ENCODE results near the gene HMOX2.

Gene HMOX2

GRCh38 chr16:4463522-4464163, 12.6 kb upstream of the HMOX2 start:
- DNase-seq (ENCODE audit: low spot score), result no peak

DNA sequence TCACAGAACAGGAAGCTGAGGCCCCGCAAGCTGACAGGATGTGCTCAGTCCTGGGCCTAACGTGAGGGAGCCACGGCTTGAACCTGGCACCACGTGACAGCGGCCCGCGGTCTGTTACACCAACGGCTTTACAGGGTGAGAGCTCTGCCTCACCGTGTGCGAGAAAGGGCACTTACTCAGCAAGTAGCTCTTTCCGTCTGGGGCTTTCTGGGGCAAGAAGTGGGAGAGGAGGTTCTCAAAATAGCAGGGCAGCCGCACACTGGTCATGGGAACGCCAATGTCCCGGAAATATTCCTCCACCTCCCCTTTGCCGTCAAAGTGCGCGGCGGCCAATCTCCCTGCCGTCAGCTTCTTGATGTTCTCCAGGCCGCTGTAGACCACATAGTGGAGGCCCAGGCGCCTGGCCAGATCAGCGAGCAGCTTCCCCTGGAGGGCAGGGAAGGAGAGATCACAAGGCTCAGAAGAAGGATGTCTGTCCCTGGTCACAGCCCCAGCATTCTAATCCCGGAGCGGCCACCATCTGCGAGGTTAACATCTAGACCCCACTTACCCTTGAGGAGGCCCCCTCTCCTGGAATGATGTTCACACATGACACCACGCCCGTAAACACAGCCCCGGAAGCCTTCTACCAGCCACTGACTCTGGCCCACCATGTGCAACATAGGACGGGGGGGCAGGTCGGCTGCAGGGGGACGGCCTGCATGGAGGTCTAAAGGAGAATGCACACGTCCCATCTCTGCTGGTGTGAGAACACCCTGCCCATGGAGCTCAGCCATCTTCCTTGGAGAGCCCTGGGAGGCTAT, 10.0 kb upstream of the HMOX2 start:
- no peak for DNase-seq (ENCODE audit: low spot score)

- DNase-seq (ENCODE audit: low spot score), result no peak
Observed at GRCh38 chr16:4467916-4468315, 8.3 kb upstream of the HMOX2 start.

DNA sequence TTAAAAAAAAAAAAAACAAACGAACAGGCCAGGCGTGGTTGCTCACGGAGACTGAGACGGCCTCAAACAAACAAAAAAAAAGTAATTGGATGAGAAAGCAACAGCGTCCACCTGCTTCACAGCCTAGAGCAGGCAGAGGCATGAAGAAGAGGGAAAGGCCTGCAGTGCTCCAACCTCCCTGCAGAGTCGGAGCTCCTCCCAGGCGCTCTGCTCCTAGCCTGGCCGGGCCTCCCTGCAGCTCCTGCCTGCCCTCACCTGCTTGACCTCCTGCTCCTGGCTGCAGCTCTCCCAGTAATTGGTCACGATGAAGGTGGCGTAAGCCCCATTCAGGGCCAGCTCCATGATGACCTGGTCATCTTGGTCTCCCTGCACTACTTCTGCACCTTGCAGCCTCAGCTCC, 7.2 kb upstream of the HMOX2 start:
- DNase-seq (ENCODE audit: low spot score), result no peak

DNA sequence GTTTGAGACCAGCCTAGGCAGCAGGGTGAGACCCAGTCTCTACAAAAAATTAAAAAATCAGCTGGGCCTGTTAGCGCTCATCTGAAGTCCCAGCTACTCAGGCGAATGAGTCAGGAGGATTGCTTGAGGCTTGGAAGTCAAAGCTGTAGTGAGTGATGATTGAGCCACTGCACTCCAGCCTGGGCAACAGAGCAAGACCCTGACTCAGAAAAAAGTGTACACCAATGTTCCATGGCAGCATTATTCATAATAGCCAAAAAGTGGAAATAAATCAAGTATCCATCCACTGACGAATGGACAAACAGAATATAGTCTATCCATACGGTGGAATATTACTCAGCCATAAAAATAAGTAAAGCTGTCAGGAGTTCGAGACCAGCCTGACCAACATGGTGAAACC, 4.3 kb upstream of the HMOX2 start:
- DNase-seq (ENCODE audit: low spot score), result no peak

GRCh38 chr16:4472880-4473279, 3.3 kb upstream of the HMOX2 start:
- no peak for DNase-seq (ENCODE audit: low spot score)

DNA sequence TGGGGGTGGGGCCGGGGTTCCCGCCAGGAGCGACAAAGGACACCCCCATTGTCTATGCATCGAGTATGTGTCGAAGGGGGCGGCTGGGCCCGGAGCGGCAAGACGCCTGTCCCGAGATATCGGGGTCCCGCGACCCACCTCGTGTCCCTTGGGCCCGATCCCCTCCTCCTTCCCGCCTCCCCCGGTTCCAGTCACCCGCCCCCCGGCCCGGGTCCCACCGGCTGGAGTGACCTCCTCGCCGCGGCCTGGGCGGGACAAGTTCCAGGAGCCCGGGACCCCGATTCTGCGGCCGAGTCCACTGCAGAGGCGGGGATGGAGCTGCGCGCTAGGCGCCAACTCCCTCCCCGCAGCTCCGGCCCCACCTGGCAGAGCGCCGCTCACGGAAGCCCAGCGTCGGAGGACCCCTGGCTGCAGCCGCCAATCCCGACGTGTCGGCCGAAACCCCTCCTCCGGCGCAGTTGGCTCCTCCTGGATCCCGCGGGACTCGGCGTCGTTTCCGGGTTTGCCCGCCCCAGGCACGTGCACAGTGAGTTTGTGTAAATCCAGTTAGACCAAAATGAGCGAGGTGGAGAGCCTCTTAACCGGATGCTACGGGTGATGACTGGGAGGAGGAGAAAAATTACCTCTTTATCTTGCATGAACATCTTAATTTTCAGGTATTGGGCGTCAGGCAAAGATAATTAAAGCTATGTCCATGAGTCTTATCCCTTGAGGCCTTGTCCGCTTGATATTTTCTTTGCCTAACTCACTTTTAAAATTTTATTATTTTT, 1.8 kb upstream of the HMOX2 start, which contains the start of gene NMRAL1:
NMRAL1 (minus strand) TSS at position 434 of the 770 bp plus-strand sequence. CDS start 493 bp downstream, outside the sequence.
- no peak for DNase-seq (ENCODE audit: low spot score)

DNA sequence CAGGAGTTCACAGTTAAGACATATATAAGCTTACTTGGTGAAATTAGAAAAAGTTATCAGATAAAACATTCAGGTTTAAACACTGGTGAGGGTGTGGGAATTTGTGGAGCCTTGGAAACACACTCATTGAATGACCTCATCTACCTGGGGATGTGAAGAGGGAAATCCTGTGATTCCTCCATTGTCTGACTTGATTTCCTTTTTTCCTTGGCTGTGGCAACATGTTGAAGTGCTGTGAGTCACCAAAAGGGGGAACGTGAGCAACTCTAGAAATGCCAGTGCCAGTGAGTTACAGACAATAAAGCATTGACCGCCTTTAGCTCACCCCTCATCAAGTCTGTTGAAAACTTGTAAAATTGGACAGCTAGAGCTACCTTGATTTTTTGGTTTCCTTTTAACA, 1.8 kb downstream of the HMOX2 start:
- no peak for DNase-seq (ENCODE audit: low spot score)

GRCh38 chr16:4481526-4481925, 5.3 kb downstream of the HMOX2 start:
- no peak for DNase-seq (ENCODE audit: low spot score)

DNA sequence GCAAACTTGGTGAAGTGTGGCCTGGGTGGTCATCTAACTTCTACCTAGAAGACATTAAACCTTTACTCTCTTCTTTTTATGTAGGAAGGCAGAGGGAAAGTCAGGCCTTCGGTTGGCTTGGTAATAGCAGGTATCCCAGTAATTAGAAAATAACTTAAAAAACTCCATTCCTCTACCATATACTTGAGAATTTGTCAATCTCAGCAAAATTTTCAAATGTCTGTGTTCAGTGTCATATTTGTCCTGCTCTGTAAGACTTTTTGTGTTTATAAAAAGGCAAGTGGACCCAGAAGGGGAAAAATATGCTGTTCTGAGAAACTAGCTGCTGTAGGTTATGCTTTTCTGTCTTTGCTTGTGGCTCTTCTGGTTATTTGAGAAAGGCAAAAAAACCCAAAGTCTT, 5.8 kb downstream of the HMOX2 start:
- DNase-seq (ENCODE audit: low spot score), result no peak

- DNase-seq (ENCODE audit: low spot score), result no peak
Observed at GRCh38 chr16:4486126-4486893, 10.1 kb downstream of the HMOX2 start.

DNA sequence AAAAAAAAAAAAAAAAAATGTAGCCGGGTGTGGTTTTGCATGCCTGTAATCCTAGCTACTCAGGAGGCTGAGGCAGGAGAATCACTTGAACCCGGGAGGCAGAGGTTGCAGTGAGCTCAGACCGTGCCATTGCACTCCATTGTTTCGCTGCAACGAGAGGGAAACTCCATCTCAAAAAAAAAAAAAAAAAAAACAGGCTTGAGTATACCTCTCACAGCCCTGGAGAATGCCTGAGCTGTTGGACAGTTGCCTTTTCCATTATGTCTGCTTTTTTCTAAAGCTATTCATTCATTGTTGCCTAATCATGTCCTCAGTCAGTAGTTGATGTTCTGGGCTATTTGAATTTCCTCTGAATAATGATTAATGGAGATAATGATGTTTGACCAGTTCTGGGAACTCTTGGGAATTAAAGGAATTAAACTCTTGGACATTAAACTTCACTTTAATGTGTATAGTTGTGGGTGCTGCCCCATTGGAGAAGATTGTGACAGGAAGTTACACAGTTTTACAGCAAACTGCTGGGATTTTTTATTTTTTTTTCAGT, 11.8 kb downstream of the HMOX2 start:
- DNase-seq (ENCODE audit: low spot score), result no peak

- DNase-seq (ENCODE audit: low spot score), result no peak
Observed at GRCh38 chr16:4488499-4488967, 12.3 kb downstream of the HMOX2 start.

DNA sequence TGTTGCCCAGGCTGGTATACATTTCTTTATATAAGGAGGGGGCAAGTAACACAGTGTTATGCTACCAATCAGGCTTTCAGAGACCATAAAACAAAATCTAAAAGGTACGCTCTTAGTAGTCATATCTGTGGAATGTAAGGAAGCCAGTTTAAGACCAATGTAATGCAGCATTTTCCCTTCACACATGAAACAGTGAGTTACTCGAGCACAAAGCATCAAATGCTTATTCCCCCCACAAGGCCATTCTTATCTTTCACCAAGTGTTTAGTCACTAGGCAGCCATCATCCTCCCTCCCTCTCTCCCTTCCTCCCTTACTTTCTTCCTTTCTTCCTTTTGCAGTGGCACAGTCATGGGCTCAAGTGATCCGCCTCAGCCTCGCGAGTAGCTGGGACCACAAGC, 12.8 kb downstream of the HMOX2 start:
- DNase-seq (ENCODE audit: low spot score), result no peak

DNA sequence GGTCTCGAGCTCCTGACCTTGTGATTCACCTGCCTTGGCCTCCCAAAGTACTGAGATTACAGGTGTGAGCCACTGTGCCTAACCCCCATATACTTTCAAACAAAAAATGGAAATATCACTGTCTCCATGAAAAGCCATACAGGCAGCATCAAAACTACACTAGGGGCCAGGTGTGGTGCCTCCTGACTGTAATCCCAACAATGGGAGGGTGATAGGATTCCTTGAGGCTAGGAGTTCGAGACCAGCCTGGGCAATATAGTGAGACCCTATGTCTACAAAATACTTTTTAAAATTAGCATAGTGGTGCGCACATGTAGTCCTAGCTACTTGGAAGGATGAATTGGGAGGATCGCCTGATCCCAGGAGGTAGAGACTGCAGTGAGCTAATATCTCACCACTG, 15.7 kb downstream of the HMOX2 start:
- DNase-seq (ENCODE audit: low spot score), result no peak

DNA sequence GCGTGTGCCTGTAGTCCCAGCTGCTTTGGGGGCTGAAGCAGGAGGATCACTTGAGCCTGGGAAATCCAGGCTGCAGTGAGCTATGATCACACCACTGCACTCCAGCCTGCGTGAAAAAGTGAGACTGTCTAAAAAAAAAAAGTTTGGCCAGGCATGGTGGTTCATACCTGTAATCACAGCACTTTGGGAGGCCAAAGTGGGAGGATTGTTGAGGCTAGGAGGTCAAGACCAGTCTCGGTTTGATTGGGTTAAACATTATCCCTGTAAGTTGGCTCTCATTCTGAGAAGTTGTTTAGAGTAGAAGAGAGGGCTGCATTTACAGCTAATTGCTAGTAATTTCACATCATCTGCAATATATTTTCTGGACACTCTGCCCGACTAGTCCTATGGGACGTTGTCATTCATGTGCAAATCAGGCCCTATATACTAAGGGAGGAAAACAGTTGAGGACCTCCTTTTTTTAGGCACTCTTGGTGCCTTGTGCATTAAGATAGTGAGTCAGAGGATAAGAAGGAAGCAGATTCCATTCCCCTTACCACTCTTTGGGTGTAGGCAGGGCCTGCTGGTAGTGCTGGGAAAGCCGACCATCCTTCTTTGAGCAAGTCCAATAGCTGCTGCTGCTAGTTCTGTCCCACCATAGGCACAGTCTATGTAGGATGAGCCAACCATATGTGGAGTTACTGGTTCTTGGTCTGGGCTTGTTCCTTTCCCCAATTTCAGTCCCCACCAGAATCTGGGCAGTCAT, 18.7 kb downstream of the HMOX2 start:
- DNase-seq (ENCODE audit: low spot score), result no peak

DNA sequence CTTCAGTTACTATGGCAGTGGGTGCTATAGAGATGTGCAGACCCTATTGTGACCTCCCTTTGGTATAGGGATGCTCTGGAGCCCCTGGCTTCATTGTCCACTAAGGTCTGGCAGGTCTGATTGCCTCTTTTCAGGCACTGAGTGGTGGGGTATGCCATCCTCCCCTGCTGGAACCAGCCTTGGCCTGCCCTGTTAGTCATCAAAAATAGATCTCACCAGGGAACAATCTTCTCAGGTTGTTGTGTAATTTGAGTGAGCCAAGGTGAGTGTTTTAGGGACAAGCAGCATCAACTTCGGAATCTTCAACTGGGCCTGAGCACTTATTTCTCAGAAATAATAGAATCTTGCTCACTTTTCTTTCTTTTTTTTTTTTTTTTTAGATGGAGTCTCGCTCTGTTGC, 19.6 kb downstream of the HMOX2 start:
- no peak for DNase-seq (ENCODE audit: low spot score)

GRCh38 chr16:4496305-4496704, 20.1 kb downstream of the HMOX2 start:
- no peak for DNase-seq (ENCODE audit: low spot score)

GRCh38 chr16:4498546-4499195, 22.5 kb downstream of the HMOX2 start:
- no peak for DNase-seq (ENCODE audit: low spot score)

DNA sequence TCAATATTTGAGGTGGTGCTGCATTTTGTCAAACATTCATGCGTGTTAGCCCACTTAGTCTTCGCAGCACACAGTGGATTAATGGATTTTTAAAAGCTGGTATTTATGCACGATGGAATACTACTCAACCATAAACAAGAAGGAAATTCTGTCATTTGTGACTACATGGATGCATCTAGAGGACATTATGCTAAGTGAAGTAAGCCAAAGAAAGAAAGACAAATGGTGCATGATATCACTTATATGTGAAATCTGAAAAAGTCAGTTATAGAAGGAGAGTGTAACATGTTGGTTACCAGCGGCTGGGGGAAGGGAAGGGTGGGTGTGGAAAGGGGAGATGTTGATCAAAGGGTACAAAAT, 23.0 kb downstream of the HMOX2 start:
- no peak for DNase-seq (ENCODE audit: low spot score)

GRCh38 chr16:4500272-4500671, 24.1 kb downstream of the HMOX2 start:
- no peak for DNase-seq (ENCODE audit: low spot score)

All from hematopoietic multipotent progenitor cell treated with erythropoietin and hydrocortisone succinate and interleukin-3 and kit ligand, for 17 days (in vitro differentiated cells).